ENCODE measurements around the gene LTBP1.

Gene LTBP1

GRCh38 chr2:33197198-33197938 is 250.6 kb downstream of the LTBP1 start:
- no peak for DNase-seq (ENCODE audit: low read depth, low spot score)

- DNase-seq (ENCODE audit: low read depth, low spot score), result no peak
These were observed 256.1 kb downstream of the LTBP1 start for GRCh38 chr2:33202641-33203522.

GRCh38 chr2:33204945-33205344 is 258.2 kb downstream of the LTBP1 start:
- no peak for DNase-seq (ENCODE audit: low read depth, low spot score)

- DNase-seq (ENCODE audit: low read depth, low spot score), result no peak
These were observed 259.1 kb downstream of the LTBP1 start for GRCh38 chr2:33205693-33206434.

- DNase-seq (ENCODE audit: low read depth, low spot score), result no peak
These were observed 260.5 kb downstream of the LTBP1 start for GRCh38 chr2:33207151-33207740.

- no peak for DNase-seq (ENCODE audit: low read depth, low spot score)
These were observed 261.6 kb downstream of the LTBP1 start for GRCh38 chr2:33208400-33208799.

GRCh38 chr2:33209976-33210375 is 263.2 kb downstream of the LTBP1 start:
- DNase-seq (ENCODE audit: low read depth, low spot score), result no peak

GRCh38 chr2:33210626-33211025 is 263.9 kb downstream of the LTBP1 start:
- no peak for DNase-seq (ENCODE audit: low read depth, low spot score)

GRCh38 chr2:33212151-33212550 is 265.4 kb downstream of the LTBP1 start:
- DNase-seq (ENCODE audit: low read depth, low spot score), result no peak

- DNase-seq (ENCODE audit: low read depth, low spot score), result no peak
These were observed 266.5 kb downstream of the LTBP1 start for GRCh38 chr2:33213244-33213643.

- DNase-seq (ENCODE audit: low read depth, low spot score), result no peak
These were observed 266.9 kb downstream of the LTBP1 start for GRCh38 chr2:33213648-33214047.

- DNase-seq (ENCODE audit: low read depth, low spot score), result no peak
These were observed 267.7 kb downstream of the LTBP1 start for GRCh38 chr2:33214436-33214835.

- no peak for DNase-seq (ENCODE audit: low read depth, low spot score)
These were observed 268.1 kb downstream of the LTBP1 start for GRCh38 chr2:33214857-33215256.

GRCh38 chr2:33215299-33215698 is 268.5 kb downstream of the LTBP1 start:
- no peak for DNase-seq (ENCODE audit: low read depth, low spot score)

GRCh38 chr2:33215983-33216382 is 269.2 kb downstream of the LTBP1 start:
- DNase-seq (ENCODE audit: low read depth, low spot score), result no peak

- no peak for DNase-seq (ENCODE audit: low read depth, low spot score)
These were observed 269.9 kb downstream of the LTBP1 start for GRCh38 chr2:33216508-33217182.

- no peak for DNase-seq (ENCODE audit: low read depth, low spot score)
These were observed 270.7 kb downstream of the LTBP1 start for GRCh38 chr2:33217406-33217805.

- DNase-seq (ENCODE audit: low read depth, low spot score), result no peak
These were observed 272.4 kb downstream of the LTBP1 start for GRCh38 chr2:33219114-33219513.

- no peak for DNase-seq (ENCODE audit: low read depth, low spot score)
These were observed 273.1 kb downstream of the LTBP1 start for GRCh38 chr2:33219850-33220275.

- DNase-seq (ENCODE audit: low read depth, low spot score), result no peak
These were observed 273.8 kb downstream of the LTBP1 start for GRCh38 chr2:33220533-33220932.
